Liver (tissue), 9 donors: Measurements from ENCODE around the gene SLC25A33. TPM values are rescaled to one million over a fixed set of nuclear protein-coding genes. Genes with fewer than 3 reads are reported as not detected.

ENCODE experiments used
- DNase-seq: peaks from one replicate; pipeline ENCODE4 v3.0.0-alpha.2; 2017; ENCODE audit warnings: low spot score
- H3K27ac ChIP-seq, 2 donors: one replicate each; pipeline ENCODE4 v1.7.0; 2013; ENCODE audit warnings: inconsistent platforms in 2 of 2, low read length in 2 of 2, control low read depth in 1 of 2, low read depth in 1 of 2, mild to moderate bottlenecking in 1 of 2
- H3K27me3 ChIP-seq, 4 donors: one replicate each; pipeline versions ENCODE4 v1.6.1 to v1.7.0; 2013; ENCODE audit warnings: low read length in 3 of 4, inconsistent platforms in 1 of 4, mild to moderate bottlenecking in 1 of 4, moderate library complexity in 1 of 4; ENCODE audit not compliant: control insufficient read depth in 4 of 4, insufficient read depth in 4 of 4
- H3K36me3 ChIP-seq, 4 donors: one replicate each; pipeline versions ENCODE4 v1.6.1 to v1.7.0; 2013; ENCODE audit warnings: low read length in 3 of 4, mild to moderate bottlenecking in 3 of 4, low read depth in 1 of 4, moderate library complexity in 1 of 4; ENCODE audit not compliant: control insufficient read depth in 4 of 4, insufficient read depth in 3 of 4
- H3K4me1 ChIP-seq, 4 donors: one replicate each; pipeline versions ENCODE4 v1.6.1 to v1.7.0; 2013; ENCODE audit warnings: low read length in 3 of 4, mild to moderate bottlenecking in 3 of 4, moderate library complexity in 1 of 4; ENCODE audit not compliant: control insufficient read depth in 4 of 4, insufficient read depth in 4 of 4
- H3K4me3 ChIP-seq, 3 donors: one replicate each; pipeline versions ENCODE4 v1.6.1 to v1.7.0; 2013; ENCODE audit warnings: low read length in 3 of 3, control low read depth in 1 of 3, low read depth in 1 of 3, mild to moderate bottlenecking in 1 of 3
- H3K9ac ChIP-seq, 2 donors: one replicate each; pipeline ENCODE4 v1.7.0; 2013; ENCODE audit warnings: low read length in 2 of 2, mild to moderate bottlenecking in 2 of 2, moderate library complexity in 2 of 2, control low read depth in 1 of 2, low read depth in 1 of 2
- H3K9me3 ChIP-seq, 4 donors: one replicate each; pipeline versions ENCODE4 v1.6.1 to v1.7.0; 2013; ENCODE audit warnings: low read length in 3 of 4; ENCODE audit not compliant: control insufficient read depth in 4 of 4
- ATF3 ChIP-seq: IDR thresholded peaks from 2 replicates; pipeline ENCODE4 v1.6.1; 2016; ENCODE audit warnings: antibody characterized with exemption
- CTCF ChIP-seq: fragments of 150-350 bp; IDR thresholded peaks from 2 replicates; pipeline ENCODE4 v1.5.1; 2017; ENCODE audit warnings: improper control_type of control experiment, low read depth, low read length; ENCODE audit not compliant: missing input control
- EGR1 ChIP-seq, 2 donors: IDR thresholded peaks; 2 replicates each; pipeline ENCODE4 v1.6.1; 2016 to 2018; ENCODE audit warnings: antibody characterized with exemption in 2 of 2, low read depth in 2 of 2
- FOXA2 ChIP-seq: IDR thresholded peaks from 2 replicates; pipeline ENCODE4 v1.6.1; 2016; ENCODE audit warnings: antibody characterized with exemption
- GABPA ChIP-seq, 2 donors: IDR thresholded peaks in 1 of 2; conservative IDR thresholded peaks in 1 of 2; 2 replicates each; pipeline ENCODE4 v1.6.1; 2016; ENCODE audit warnings: antibody characterized with exemption in 2 of 2, mild to moderate bottlenecking in 1 of 2, moderate library complexity in 1 of 2
- HNF4A ChIP-seq, 2 donors: conservative IDR thresholded peaks; 2 replicates each; pipeline ENCODE4 v1.6.1; 2016; ENCODE audit warnings: antibody characterized with exemption in 2 of 2, mild to moderate bottlenecking in 2 of 2
- JUND ChIP-seq, 2 donors: IDR thresholded peaks; 2 replicates each; pipeline ENCODE4 v1.6.1; 2016; ENCODE audit warnings: antibody characterized with exemption in 2 of 2
- MAX ChIP-seq: IDR thresholded peaks from 2 replicates; pipeline ENCODE4 v1.6.1; 2016; ENCODE audit warnings: antibody characterized with exemption
- NR2F2 ChIP-seq: IDR thresholded peaks from 2 replicates; pipeline ENCODE4 v1.6.1; 2016; ENCODE audit warnings: antibody characterized with exemption
- RAD21 ChIP-seq, 2 donors: IDR thresholded peaks; 2 replicates each; pipeline ENCODE4 v1.6.1; 2016; ENCODE audit warnings: antibody characterized with exemption in 2 of 2, mild to moderate bottlenecking in 2 of 2
- REST ChIP-seq: IDR thresholded peaks from 2 replicates; pipeline ENCODE4 v1.6.1; 2016; ENCODE audit warnings: antibody characterized with exemption, mild to moderate bottlenecking
- RXRA ChIP-seq, 2 donors: IDR thresholded peaks; 2 replicates each; pipeline ENCODE4 v1.6.1; 2017 to 2018; ENCODE audit warnings: antibody characterized with exemption in 2 of 2, mild to moderate bottlenecking in 1 of 2
- SP1 ChIP-seq: IDR thresholded peaks from 2 replicates; pipeline ENCODE4 v1.6.1; 2018; ENCODE audit warnings: antibody characterized with exemption, mild to moderate bottlenecking
- TAF1 ChIP-seq: conservative IDR thresholded peaks from 2 replicates; pipeline ENCODE4 v1.6.1; 2016; ENCODE audit warnings: antibody characterized with exemption, mild to moderate bottlenecking
- YY1 ChIP-seq: IDR thresholded peaks from 2 replicates; pipeline ENCODE4 v1.6.1; 2016; ENCODE audit warnings: antibody characterized with exemption, mild to moderate bottlenecking
- ZBTB33 ChIP-seq: IDR thresholded peaks from 2 replicates; pipeline ENCODE4 v1.6.1; 2016; ENCODE audit warnings: antibody characterized with exemption
- WGBS: extraction: QIAGEN DNeasy Blood & Tissue Kit; methylation state at CpG from one replicate; pipeline ENCODE4 v1.1.7; 2013; 5-methylcytosine and 5-hydroxymethylcytosine counted together
- polyA plus RNA-seq, 2 donors: library from polyadenylated mRNA; stranded (reverse) in 1 of 2; unstranded in 1 of 2; fragments of 200-250 nt in 1 of 2; fragments of >200 nt in 1 of 2; fragmentation: Nextera tagmentation in 1 of 2; extraction: Ambion mirVana in 1 of 2; gene quantifications; one replicate each; pipeline versions ENCODE4 v1.2.1 to v1.2.3, GENCODE V29; 2013 to 2015
- total RNA-seq, 2 donors: library from RNA; depleted of rRNA; stranded (reverse); fragments of >200 nt; gene quantifications; one replicate each; pipeline ENCODE4 v1.2.3, GENCODE V29; 2014
- donor health status: healthy.
- donor health status: healthy.
- donor health status: healthy.
- donor health status: healthy.
- donor health status: healthy.

The SLC25A33 gene
- total and polyA plus RNA-seq, 4 donors, result 6.9 to 19.1 (median 10.7) TPM

- H3K36me3 ChIP-seq, result peaks cover 3 to 9% (median 6%) of the 10 kb centered on the region in 4 donors
- H3K27me3 ChIP-seq, result no peaks in the 10 kb centered on the region
- TF ChIP-seq RXRA (IDR thresholded peaks at IDR 0.05) (no peak), NR2F2 (no peak), FOXA2 (no peak), YY1 (no peak), TAF1 (no peak), EGR1 (IDR thresholded peaks at IDR 0.05; ENCODE audit: low read depth in 2 of 2) (no peak), ZBTB33 (no peak), SP1 (no peak), REST (no peak), JUND (IDR thresholded peaks at IDR 0.05) (no peak), MAX (no peak), GABPA (IDR thresholded peaks at IDR 0.05 in 1 of 2, conservative IDR thresholded peaks at IDR 0.05 in 1 of 2) (no peak), ATF3 (no peak), RAD21 (IDR thresholded peaks at IDR 0.05) (no peak), HNF4A (conservative IDR thresholded peaks at IDR 0.05) (no peak), CTCF (no peak)
- 97% methylated on average over 1 of the region's 1 CpG for WGBS
- peaks cover 0 to 3% (median 0%) of the 10 kb centered on the region in 4 donors for H3K4me1 ChIP-seq
- H3K4me3 ChIP-seq, result no peak overlapping the region
- no peak for DNase-seq
- no peaks in the 10 kb centered on the region for H3K9me3 ChIP-seq
- no peak overlapping the region for H3K9ac ChIP-seq
- no peak overlapping the region for H3K27ac ChIP-seq
These were observed 30.0 kb downstream of the SLC25A33 start for GRCh38 chr1:9569267-9569666.
